Measurements from ENCODE around the gene DDRGK1.

DNA sequence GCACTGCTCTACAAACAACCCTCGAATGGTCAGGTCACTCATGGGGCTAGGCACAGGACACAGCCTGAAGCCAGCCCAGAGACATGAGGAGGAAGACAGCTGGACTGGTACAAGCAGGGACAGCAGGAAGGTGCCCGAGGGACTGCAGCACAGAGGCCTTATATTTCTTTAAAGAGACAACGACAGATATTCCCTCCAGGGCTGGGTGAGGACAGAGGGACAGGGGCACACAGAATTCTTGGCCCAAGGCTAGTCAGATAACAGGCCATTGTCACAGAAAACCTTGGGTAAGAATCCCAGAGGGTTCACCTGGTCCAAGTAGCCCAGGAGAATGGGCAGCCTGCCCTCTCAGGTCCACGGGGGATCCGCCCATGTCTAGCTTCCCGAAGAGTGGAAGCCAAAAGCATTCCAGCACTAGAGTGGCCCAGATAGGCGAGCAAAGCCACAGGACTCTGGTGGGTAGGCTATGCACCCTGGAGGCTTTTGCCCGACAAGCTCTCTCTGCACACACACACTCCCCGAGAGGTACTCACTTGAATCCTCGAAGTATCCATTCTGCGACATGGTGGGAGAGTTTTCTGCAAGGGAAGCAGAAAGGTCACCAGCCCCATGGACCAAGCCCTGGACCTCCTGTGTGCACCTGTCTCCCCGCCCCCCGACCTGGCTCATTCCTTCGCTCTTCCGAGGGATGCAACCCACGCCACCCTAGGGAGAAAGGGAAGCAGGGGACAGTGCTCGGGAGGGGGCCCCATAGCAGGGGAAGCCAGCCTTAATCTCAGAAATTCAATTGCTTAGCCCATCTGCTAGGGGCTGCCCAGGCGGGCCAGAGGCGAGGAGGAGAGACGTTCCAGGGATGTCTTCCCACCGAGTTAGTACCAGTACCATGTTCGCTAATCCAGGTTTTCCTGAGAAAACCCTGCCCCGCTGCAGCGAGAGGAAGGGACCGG lies 32.8 kb upstream of the DDRGK1 start:
- TF ChIP-seq, protein P1, sequence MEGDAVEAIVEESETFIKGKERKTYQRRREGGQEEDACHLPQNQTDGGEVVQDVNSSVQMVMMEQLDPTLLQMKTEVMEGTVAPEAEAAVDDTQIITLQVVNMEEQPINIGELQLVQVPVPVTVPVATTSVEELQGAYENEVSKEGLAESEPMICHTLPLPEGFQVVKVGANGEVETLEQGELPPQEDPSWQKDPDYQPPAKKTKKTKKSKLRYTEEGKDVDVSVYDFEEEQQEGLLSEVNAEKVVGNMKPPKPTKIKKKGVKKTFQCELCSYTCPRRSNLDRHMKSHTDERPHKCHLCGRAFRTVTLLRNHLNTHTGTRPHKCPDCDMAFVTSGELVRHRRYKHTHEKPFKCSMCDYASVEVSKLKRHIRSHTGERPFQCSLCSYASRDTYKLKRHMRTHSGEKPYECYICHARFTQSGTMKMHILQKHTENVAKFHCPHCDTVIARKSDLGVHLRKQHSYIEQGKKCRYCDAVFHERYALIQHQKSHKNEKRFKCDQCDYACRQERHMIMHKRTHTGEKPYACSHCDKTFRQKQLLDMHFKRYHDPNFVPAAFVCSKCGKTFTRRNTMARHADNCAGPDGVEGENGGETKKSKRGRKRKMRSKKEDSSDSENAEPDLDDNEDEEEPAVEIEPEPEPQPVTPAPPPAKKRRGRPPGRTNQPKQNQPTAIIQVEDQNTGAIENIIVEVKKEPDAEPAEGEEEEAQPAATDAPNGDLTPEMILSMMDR (IDR thresholded peaks at IDR 0.05): no peak
- no peak for TF ChIP-seq ZFX (IDR thresholded peaks at IDR 0.05; ENCODE audit: borderline replicate concordance)

Data from 22Rv1 (cell line).